C4-2B (cell line): Measurements from ENCODE around the gene SLC39A5.

Experiments used
- CTCF ChIP-seq: fragments of 450-650 bp; conservative IDR thresholded peaks from 2 replicates; pipeline ENCODE4 v1.5.1; 2017; ENCODE audit warnings: mild to moderate bottlenecking
- ZFX ChIP-seq: fragments of 450-650 bp; IDR thresholded peaks from 2 replicates; pipeline ENCODE4 v1.6.1; 2017

- TF ChIP-seq CTCF: 0 out of 2 replicates have a peak, but pooled peaks have one; percentile 55
- no peak for TF ChIP-seq ZFX
Observed at GRCh38 chr12:56189918-56190694, 39.7 kb upstream of the SLC39A5 start.
